Activated CD4-positive, alpha-beta T cell treated with anti-CD3 and anti-CD28 coated beads, Interleukin-2, amount 50 U/mL, for 48 hours (primary cell): ENCODE measurements around the gene DUSP7.

Source experiments
- DNase-seq, 2 experiments: peaks; one replicate each; pipeline ENCODE4 v3.0.0-alpha.2; 2020

Gene DUSP7

GRCh38 chr3:52024765-52025452 is 31.5 kb downstream of the DUSP7 start:
- DNase-seq: no peak

- DNase-seq: no peak
These were observed 32.3 kb downstream of the DUSP7 start for GRCh38 chr3:52023860-52024764.

- no peak for DNase-seq
These were observed 33.1 kb downstream of the DUSP7 start for GRCh38 chr3:52023101-52023770.

DNA sequence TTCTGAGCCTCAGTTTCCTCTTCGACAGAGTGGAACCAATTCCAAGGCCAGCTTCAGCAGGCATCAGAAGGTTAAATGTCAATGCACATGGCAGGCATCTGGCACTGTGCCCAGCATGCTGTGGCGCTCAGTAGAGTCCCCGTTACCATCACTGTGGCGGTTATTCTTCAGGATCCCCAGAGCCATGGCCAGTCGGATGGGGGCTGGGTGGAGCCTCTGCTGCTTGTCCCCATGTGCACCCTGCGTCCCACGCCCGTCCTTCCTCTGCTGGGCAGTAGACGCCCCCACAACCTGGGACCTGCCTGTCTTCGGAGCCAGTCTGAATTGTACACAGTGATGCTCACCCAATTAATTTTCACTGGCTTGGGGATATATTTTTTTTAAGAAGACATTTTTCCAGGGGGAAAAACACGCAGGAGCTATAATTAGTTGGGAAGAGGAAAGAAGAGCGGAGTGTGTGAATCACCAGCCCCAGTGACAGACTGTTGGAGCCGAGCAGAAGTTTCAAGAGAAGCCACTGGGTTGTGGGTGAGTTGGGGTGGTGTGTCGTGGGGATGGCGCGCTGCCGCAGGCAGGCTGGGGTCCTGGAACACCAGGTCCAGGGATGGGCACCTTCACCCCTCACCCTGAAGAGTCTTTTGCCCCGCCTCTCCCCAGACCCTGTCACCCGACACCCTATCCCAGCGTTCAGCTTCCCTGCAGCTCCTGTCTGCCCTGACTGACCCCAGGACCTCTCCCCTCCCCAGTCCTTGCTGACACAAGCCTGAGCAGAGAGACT is 33.9 kb downstream of the DUSP7 start:
- no peak for DNase-seq

GRCh38 chr3:52021489-52022268 is 34.7 kb downstream of the DUSP7 start:
- no peak for DNase-seq

DNA sequence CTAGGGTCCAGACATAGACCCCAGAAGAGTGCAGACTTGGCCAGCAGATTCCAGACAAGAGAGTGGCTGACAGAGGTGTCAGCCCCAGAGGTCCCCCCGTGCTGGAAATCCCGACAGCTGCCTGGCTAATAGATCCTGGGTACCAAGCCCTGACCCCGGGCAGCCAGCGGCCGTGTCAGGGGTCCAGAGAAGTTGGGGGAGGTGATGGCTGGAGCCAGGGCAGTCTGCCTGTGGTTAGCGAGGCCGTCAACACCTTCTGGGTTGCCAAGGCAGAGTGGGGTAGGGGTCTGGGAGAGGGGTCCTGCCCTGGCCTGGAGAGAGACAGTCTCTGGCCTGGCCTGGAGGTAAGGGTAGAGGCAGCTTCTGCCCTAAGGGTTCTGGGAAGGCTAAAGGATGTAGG is 35.6 kb downstream of the DUSP7 start:
- DNase-seq: no peak

GRCh38 chr3:52019352-52020080 is 36.9 kb downstream of the DUSP7 start:
- no peak for DNase-seq

GRCh38 chr3:52018319-52019000 is 37.9 kb downstream of the DUSP7 start:
- no peak for DNase-seq

- DNase-seq: no peak
These were observed 38.8 kb downstream of the DUSP7 start for GRCh38 chr3:52017586-52017985.

DNA sequence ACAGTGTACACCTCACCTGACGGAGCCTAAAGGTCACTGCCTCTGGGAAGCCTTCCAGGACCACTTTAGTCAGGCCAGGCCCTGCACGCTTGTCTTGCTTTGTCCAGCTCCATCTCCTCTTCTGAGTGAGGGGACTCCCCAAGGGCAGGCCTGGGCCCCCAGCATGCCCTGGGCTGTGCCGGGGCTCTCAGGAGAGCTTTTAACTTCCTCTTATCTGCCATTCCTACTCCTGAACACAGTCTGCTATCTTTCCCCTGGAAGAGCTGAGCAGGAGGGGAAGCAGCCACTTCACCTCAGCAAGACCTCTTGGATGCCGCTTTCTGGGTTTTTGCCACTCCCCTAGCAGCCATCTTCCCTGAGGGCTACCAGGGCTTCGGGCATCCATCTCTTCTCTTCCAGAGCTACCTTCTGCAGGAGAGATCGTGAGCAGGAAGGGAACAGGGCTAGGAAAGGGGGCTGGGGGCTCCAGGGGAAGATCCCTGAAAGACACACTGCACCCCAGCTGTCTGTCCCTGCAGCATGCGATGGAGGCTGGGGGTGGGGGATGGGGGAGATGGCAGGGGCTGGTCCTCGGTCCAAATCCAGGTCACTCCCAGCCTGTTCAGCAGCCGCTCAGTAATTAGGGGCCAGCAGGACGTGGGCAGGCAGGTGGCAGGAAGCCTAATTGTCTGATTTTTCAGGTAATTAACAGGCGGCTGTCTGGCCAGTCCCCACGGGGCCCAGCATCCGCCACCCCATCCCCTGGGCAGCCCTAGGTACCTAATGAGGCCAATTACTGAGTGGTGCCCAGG is 40.7 kb downstream of the DUSP7 start:
- no peak for DNase-seq

- no peak for DNase-seq
These were observed 41.8 kb downstream of the DUSP7 start for GRCh38 chr3:52014613-52015012.

- no peak for DNase-seq
These were observed 42.4 kb downstream of the DUSP7 start for GRCh38 chr3:52013802-52014598.

- DNase-seq: no peak
These were observed 43.7 kb downstream of the DUSP7 start for GRCh38 chr3:52012699-52013098.

DNA sequence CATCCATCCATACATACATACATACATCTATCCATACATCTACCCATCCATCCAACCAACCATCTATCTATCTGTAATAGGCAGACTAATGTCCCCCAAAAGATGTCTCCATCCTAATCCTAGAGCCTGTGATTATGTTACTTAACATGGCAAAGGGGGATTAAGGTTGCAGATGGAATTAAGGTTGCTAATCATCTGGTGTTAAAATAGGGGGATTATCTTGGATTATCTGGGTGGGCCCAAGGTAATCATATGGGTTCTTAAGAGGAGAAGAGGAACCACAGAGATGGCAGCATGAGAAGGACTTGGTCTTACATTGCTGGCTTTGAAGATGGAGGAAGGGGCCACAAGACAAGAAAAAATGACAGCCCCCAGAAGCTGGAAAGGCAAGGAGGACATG is 45.9 kb downstream of the DUSP7 start:
- no peak for DNase-seq

- DNase-seq: no peak
These were observed 49.1 kb downstream of the DUSP7 start for GRCh38 chr3:52007291-52007690.

DNA sequence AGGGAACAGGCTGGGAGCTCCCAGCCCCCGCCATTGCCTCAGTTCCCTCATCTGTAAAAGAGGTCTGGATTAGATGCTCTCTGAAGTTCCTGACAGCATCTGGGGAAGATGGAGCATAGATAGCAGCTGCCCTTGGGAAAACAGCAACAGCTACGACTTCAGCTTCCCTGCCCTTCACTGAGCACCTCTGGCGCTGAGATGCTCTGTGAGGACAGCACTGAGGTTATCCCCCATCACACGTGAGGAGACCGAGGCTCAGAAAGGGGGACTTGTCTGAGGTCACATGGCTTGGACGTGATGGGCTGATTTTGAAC is 49.6 kb downstream of the DUSP7 start:
- DNase-seq: no peak

DNA sequence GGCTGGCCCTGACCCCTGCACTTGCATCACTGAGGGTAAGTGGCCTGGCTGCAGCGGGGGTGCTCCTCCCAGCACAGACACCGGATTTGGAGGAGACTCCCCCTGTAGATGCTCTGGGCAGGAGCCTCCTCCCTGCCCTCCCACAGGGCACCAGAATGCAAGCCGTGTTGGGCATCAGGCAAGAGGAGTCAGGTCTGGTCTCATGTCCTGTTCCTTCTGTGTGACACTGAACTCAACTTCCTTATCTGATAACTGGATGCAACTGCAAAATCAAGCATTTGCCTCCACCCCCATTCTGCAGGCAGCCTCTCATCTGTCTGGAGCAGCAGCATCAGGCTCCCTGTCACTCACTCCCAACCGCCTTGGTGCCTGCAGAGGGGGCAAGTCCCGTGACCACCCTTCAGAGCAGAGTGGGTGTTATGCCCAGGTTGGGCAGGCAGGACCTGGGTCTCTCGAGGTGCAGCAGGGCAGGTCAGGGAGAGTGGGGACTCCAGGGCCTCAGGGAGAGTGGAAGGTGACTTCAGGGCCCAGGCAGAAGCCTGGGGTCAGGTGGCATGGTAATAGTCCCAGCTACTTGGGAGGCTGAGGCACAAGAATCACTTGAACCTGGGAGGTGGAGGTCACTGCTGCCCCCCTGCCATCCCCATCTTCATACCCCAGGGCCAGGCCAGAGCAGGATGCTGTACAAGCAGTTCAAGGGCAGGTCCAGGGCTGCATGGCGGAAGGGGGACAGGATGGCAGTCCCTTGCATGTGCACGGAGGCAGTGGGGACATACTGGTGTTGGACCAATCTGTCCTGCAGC is 50.2 kb downstream of the DUSP7 start:
- DNase-seq: no peak

DNA sequence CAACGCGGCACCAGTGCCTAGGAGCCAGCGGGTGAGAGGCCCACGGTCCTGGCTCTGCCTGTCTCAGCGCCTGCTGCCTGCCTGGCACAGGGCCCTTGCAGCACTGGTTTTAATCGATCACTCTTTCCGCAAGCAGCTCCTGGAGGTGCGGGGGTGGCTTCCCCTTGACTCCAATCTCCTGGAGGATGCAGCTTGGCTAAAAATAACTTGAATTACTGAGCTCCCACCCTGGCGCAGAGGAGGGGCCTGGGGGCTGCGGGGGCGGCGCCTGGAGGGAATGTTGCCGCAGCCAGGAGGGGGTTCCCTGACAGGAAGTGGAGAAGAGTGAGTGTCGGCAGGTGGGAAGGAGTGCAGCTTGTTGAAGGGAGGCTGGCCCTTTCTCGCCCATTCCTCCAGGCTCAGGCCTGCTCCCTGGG is 50.8 kb downstream of the DUSP7 start:
- no peak for DNase-seq
